GM04503 (cell line): Measurements from ENCODE around the gene SUB1.
"Not testable (repeated sequence)": the region's sequence is repeated elsewhere in the genome, so short reads cannot be mapped to it uniquely, and the experiment has no call there.

ENCODE experiments used
- DNase-seq: peaks from one replicate; pipeline ENCODE4 v3.0.0-alpha.2; 2012; ENCODE audit warnings: low read depth

SUB1 gene

DNA sequence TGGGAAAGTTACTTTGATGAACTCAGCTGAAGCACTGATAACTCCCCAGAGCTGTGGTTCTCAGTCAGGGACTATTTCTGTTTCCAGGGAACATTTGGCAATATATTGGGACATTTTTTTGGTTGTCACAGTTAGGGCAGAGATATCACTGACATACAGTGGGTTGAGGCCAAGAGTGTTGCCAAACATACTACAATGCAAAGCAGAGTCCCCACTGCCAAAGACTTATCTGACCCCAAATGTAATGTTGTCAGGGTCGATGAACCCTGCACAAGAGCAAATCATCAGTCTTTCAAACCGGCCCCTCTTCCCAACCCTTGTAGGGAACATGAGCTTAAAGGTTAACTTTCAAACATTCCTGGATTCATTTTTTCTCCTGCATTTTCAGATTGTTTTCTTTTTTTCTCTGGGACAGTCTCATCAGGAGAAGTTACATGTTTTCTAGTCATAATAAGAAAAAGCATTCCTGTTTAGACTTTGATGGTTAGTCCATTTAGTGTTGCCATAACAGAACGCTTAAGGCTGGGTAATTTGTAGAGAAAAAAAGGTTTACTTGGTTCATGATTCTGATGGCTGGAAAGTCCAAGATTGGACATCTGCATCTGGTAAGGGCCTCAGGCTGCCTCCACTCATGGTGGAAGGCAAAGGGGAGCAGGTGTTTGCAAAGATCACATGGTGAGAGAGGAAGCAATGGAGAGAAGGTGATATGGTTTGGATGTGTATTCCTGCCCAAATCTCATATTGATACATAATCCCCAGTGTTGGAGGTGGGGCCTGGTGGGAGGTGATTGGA lies 18.8 kb upstream of the SUB1 start:
- DNase-seq, result no peak

DNA sequence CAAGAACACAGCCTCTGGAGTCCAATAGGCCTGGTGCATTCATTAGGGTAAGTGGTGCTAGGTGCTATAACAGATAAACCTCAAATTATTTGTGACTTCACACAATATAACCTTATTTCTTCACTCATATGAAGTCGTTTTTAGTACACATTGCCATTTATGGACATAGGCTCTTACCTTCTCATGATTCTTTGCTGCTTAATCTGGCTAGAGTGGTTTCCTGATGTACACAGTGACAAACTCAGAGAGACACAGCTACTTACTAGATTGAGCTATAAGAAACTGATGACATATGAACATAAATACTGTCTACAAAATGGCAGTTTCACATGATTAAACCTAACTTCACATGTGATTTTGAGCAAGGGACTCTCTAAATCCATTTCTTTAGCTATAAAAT lies 14.2 kb upstream of the SUB1 start:
- no peak for DNase-seq

DNA sequence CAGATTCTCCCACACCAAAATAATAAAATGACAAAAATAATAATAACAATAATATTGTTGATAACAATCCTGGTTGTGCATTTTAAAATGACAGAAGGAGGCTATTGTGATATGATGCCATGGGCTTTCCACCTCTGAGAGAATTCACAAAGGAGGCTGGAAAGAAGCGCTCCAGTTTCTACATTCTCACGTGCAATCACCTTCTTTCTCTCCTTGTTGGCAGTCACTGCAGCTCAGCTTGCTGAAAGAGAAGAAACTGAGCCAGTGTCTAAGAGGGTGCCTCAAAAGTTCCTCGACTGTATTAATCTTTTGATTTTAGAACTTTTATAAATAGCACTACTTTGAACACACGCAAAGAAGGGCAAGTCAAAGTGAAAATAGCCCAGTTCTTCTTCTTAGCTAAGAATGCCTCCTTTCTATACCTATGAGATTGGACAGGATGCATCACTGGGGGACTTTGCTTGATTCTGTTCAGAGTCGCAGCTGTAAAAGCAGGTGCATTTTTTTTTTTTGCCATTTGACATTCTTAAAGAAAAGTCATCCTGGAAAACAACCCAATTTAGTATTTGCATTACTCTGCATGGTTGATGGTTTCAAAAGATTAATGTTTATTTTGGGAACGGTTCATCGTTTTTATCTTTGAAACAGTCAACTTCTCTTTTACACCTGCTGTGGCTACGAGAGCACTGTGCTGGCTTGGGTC lies 12.4 kb upstream of the SUB1 start:
- DNase-seq, result no peak

DNA sequence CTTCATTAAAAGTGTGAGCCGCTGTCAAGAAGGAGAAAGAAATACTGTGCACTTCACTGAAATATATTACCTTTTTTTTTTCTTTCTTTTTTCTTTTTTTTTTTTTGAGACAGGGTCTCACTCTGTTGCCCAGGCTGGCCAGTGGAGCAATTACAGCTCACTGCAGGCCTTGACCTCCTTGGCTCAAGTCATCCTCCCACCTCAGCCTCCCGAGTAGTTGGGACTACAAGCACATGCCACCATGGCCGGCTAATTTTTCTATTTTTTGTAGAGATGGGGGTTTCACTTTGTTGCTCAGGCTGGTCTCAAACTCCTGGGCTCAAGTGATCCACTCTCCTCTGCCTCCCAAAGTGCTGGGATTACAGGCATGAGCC lies 11.9 kb upstream of the SUB1 start:
- not testable (repeated sequence) for DNase-seq

DNA sequence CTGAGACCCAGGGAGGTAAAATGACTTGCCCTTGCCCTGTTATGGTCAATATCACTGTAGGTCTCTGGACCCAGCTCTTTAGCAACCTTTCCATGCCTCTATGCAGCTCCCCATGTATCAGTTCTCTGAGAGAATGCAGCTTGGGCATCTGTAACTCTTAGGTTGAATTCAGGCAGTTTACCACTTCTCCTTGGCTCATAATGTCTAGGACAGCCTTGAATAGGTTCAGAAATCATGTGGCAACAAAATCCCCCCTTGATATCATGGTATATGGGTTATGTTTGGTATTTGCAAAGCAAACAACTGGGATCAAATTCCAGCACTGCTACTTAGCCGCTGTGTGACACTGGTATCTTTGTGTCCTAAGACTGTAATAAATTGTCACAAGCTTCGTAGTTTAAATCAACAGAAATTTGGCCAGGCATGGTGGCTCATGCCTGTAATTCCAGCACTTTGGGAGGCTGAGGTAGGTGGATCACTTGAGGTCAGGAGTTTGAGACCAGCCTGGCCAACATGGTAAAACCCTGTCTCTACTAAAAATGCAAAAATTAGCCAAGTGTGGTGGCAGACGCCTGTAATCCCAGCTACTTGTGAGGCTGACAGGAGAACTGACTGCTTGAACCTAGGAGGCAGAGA lies 10.7 kb upstream of the SUB1 start:
- no peak for DNase-seq

DNA sequence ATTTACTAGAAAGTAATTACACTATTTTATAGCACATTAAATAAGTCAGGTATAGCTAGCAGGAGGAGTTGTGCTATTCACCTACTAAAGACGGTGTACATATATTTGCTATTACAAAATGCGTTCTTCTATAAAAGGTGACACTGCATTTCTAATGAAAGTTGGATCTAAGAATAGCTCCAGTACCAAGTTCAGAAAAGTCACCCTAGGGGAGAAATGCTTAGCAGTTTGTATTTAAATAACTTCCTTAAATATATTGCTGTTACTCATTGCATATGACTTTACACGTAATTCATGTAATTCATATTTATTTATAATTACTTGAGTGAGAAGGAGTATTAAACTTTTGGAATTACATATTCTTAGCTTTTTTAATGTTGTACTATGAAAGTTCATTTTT lies 7.0 kb upstream of the SUB1 start:
- no peak for DNase-seq

DNA sequence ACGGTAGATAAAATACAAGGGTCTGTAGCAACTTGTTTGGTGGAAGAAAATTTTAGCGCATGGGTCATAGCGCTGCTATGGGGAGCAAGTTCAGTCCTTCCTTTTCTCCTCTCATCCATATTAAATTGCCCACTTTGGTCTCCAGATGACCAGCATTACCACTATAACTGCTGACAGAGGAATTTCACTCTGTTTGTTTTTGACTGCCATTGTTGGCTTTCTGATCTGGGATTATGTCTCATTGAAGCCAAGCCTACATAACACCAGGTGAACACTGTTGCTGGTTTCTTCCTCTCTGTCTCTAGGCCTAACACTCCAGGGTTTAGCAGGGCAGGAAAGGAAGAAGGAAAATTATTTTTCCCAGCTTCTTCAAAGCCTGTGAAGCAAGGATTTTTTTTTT lies 6.6 kb upstream of the SUB1 start:
- no peak for DNase-seq

DNA sequence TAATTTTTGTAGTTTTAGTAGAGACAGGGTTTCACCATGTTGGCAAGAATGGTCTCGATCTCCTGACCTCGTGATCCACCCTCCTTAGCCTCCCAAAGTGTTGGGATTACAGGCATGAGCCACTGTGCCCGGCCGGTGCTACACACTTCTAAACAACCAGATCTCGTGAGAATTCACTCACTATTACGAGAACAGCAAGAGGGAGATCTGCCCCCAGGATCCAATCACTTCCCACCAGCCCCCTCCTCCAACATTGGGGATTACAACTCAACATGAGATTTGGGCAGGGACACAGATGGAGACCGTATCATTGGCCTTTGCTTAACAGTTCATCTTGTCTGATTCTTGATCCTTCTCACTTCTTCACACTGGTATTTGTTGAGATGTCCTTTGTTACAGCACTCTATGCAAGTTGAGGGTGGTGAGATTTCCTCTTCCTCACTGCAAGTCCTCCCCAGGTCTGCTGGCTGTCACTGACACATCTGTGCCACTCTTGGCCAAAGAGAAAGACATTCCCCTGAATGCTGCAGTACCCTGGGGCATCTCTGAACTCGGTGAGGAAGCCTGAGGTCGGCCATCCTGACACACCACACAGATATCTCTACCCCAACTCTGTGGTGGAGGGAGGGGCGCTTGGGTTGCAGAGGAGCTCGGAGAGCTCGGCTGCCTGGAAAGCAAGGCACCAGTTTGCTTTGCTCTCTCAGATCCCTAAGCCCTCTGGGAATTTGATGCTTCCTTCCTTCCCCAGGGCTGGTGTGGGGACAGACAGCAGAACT lies 4.2 kb upstream of the SUB1 start:
- DNase-seq, result no peak

DNA sequence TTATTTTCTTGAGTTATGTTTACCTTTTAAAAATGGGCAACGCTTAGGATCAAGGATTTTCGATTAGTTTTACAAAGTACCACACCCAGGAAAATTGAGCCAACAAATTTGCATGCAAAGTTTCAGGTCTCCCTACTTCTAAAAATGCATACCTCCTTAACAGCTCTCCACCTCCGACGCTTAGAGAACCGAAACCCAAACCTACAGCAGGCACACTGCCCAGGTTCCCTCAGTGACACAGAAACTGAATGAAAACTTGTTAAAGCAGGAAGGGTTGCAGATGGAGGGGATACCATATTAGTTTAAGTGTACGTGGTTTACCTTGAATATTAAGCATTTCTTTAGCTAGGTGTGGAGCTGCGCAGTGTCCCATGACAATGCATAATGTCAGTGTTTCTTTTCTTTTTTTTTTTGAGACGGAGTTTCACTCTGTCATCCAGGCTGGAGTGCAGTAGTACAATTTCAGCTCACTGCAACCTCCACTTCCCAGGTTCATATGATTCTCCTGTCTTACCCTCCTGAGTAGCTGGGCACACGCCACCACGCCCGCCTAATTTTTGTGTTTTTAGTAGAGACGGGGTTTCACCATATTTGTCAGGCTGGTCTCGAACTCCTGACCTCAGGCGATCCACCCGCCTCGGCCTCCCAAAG lies 1.6 kb upstream of the SUB1 start:
- no peak for DNase-seq

DNA sequence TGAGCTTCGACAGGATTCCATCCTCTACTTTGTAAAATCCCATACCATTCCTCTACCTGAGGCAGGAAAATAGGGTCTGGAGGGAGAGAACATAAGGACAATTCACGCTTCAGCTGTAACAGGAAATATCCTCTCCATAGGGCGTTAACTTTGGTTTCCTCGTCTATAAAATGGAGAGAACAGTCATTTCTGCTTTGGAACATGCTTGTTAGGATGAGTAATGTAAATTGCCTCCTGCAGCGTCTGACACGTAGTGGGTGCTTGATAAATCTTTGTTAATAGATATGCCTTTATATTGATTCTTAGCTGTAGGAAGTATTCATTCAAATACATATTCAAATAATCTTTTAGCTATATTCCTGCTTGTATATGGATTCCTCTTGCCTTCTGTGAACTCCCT lies 711 bp upstream of the SUB1 start:
- no peak for DNase-seq

DNA sequence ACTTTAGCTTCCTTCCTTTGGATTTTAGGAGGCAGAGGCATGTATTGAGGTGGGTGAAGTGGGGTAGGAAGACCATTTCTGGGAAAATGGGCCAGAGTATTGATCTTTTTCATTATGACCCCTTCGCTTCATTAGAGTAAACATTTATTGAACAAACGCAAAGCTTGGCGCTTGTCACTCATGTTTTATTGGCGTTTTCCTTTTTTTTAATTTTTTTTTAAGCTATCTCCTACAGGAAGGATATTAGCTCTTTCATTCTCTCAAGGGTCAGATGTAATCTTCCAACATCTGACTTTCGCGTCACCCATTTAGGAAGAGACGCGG lies 273 bp upstream of the SUB1 start:
- no peak for DNase-seq

DNA sequence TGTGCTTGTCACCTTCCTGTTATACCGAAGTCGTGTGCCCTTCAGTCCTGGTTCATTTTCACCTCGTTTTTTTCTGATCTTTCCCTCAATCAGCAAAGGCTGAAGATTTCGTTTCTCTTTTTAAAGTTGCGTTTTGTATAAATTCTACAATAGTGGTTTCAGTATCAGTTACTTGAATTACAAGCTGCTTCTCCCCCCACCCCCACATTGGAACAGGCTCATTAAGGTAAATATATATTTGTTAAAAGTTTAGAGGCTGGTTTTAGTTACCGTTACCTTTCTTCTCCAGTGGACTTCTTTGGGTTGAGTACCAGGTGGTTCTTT lies 881 bp downstream of the SUB1 start:
- no peak for DNase-seq

DNA sequence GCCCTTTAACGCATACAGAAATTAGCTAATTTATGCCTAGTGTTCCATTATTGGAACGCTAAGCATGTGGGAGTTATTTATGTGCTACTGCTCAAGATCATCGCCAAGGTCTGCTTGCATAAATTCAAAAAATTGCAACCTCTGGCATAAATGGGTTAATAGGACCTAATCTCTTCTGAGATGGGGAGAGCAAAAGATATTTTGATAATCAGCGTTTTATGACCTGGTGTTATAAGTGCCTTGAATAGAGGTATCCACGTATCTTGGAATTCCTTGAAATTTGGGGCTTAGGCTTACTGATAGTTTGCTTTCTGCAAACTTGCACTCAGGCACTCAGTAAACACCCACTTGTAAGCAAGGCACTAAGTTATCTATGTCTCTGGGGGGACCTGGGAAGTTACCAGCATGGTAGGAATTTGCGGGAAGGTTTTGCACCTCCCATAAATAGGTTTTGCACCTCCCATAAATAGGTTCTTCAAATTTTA lies 1.8 kb downstream of the SUB1 start:
- no peak for DNase-seq

DNA sequence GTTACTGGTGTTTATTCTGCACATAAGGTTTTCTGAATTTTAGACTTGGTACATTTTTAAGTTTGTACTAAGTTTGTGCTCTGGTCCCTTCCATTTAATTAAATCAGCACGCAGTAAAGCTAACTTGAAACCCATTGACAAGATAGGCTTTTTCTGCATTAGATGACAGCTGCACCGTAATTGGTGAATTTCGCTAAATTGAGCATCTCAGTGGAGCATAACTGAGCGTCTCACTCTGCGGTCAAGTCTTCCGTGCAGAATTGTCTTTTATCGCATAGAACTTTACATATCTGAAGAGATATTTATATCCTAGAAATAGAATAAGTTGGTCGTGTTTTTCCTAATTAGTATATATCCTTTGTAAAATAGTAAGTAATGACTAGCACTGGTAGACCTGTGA lies 4.1 kb downstream of the SUB1 start:
- no peak for DNase-seq

DNA sequence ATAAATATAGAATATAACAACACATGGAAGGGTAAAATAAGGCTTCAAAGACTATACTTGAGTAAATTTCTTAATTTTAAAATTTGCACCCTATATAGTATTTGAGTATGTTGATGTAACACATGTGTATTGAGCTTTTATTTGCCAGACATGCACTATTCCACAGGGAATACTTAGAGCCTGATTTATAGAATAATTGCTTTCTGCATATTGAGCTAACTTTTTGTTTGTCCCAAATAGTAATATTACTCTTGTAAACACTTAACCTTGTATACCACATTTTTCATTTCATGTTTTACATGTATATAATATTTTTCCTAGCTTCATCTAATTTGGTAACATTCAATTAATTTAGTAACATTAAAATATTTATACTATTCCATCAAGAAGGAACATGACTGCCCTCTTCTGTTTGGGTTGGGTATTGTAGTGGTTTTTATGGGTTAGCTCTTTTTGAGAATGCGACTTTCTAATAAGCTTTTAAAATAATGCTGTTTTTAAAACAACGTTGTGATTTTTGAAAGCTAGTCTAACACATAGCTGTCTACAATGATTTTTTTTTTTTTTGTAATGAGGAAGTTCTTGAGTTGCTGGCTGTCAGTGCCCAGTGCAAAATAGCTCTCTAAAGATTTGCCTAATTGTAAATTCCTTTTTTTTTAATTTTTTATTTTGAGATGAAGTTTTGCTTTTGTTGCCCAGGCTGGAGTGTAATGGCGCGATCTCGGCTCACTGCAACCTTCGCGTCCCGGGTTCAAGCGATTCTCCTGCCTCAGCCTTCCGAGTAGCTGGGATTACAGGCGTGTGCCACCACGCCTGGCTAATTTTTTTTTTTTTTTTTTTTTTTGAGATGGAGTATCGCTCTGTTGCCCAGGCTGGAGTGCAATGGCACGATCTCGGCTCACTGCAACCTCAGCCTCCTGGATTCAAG lies 4.8 kb downstream of the SUB1 start:
- no peak for DNase-seq

DNA sequence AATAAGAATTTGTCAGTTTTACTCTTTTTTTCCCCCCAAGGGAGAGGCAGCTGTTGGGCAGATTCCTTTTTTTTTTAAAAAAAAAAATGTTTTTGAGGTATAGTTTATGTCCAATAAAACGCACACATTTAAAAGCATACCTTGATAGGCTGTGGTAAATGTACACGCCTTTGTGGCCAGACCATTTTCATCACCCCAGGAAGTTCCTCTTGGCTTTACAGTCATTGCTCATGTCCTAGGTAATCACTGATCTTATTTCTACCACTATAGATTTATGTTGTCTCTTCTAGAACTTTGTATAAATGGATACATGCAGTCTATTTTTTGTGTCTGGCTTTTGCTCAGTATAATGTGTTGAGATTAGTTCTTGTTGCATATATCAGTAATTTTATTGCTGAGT lies 9.8 kb downstream of the SUB1 start:
- DNase-seq, result no peak

DNA sequence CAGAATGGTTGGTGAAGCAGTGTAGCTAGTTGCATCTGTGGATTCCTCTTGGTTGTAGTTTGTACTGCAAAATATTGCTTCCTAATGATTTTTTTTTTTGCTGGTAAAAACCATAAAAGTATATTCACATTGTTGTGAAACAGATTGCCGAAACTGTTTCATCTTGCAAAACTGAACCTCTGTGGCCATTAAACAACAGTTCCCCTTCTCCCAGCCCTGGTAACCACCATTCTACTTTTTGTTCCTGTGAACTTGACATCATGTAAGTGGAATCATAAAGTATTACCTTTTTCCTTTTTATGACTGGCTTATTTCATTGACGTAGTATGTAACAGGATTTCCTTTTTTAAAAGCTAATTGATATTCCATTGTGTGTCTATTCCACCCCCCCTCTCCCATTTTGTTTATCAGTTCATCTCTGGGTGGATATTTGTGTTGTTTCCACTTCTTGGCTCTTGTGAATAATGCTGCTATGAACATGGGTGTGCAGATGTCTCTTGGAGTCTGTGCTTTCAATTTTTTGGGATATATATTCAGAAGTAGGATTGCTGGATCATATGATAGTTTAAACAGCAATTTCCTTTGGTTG lies 11.8 kb downstream of the SUB1 start:
- DNase-seq, result no peak

DNA sequence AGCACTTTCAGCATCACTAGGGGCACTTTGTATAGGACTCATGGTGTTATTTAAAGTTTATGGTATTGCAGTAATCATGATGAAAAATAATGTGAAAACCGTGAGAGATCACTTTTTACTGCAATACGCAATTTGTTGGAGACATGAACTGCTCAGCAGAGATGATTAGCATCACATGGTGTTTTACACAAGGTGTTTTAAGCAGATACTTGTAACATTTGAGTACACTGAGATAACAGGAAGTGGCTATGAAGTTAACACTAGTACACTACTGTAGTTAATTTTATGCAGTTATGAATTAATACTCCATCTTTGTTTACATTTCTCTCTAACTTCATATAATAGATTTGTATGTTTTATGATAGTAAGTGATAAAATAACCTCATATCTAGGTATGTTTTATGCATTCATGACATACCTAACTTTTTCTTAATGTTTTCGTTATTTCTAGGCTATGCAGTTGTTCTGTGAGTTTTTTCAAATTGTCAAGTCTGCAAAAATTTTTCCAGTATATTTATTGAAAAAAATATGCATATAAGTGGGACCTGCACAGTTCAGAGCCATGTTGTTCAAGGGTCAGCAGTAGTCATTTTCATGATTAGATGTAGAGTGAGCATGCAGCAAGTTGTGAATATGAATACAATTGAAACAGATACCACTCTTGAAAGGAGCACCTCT lies 13.0 kb downstream of the SUB1 start:
- DNase-seq, result no peak

DNA sequence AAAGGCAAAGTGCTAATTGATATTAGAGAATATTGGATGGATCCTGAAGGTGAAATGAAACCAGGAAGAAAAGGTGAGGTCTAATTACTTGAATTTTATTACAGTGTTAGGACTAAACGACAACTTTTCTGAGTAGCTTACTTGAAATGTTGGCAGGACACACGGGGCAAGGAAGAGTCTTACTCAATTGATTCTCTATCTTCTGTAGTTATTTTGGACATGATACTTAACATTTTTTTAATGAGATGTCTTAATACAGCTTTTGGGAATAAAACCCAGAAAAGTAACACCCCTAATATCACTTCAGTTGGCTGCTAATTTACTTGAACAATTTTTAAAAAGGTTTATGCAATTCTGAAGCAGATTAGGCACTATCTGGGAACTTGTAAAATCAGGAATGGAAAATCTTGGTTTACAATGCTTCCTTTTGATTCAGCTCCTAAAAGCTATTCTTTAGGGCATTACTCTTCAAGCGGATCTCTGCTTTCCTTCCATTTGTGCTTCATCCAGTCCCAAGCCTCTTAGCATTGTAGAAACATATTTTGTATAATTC lies 13.7 kb downstream of the SUB1 start:
- DNase-seq, result no peak

DNA sequence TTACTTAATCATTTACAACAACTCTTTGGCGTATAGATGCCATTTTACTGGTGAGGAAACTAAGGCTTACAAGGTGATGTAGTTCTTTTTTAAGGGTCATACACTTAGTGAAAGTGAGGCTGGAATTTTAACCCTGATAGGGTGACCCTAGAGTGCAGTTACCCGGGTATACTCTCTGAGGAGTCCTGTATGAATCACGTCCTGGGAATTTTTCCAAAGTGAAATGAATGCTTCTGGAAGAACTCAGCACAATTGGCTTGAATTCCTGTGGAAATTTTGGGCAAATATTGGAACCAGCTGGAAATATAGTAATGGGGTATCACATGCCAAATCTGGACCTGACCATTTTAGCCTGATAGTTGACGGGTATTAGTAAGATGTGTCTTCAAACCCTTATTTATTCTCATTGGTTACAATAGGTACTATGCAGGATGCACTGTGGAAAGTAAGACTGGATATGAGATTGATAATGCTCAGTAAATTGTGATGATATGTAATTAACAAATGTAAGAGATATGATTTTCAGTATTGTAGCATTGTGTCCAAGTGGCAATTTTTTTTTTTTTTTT lies 14.8 kb downstream of the SUB1 start:
- peak; percentile 89 for DNase-seq
